Nephron (organoid): ENCODE results near the gene BAX.
"Not testable (repeated sequence)": the region's sequence is repeated elsewhere in the genome, so short reads cannot be mapped to it uniquely, and the experiment has no call there.

Experiments used
- H3K27ac Mint-ChIP-seq, 3 experiments: 2 replicates each; pipeline ENCODE4 v1.8.0; 2020; ENCODE audit warnings: mixed read lengths in 3 of 3, mild to moderate bottlenecking in 2 of 3, moderate library complexity in 1 of 3
- H3K27me3 Mint-ChIP-seq: 2 replicates; pipeline ENCODE4 v1.8.0; 2021; ENCODE audit warnings: low read depth, mild to moderate bottlenecking, moderate library complexity, mixed read lengths
- H3K36me3 Mint-ChIP-seq: 2 replicates; pipeline ENCODE4 v1.8.0; 2020; ENCODE audit warnings: low read depth, mixed read lengths
- H3K4me1 Mint-ChIP-seq: 2 replicates; pipeline ENCODE4 v1.8.0; 2020; ENCODE audit warnings: mixed read lengths
- H3K4me3 Mint-ChIP-seq, 3 experiments: 2 replicates each; pipeline ENCODE4 v1.8.0; 2020; ENCODE audit warnings: mild to moderate bottlenecking in 3 of 3, mixed read lengths in 3 of 3, moderate library complexity in 2 of 3
- H3K9me3 Mint-ChIP-seq: 2 replicates; pipeline ENCODE4 v1.8.0; 2020; ENCODE audit warnings: mixed read lengths
- CTCF ChIP-seq, 3 experiments: fragments of 200-600 bp; sonication (generic); IDR thresholded peaks; one replicate each; pipeline ENCODE4 v1.5.0; 2021; ENCODE audit warnings: antibody characterized with exemption in 3 of 3; ENCODE audit not compliant: unreplicated experiment in 3 of 3

BAX gene

GRCh38 chr19:48954595-48955307 is at the start of gene BAX:
Gene BAX, plus strand, starts transcription at chr19:48954875. Its CDS starts 54 bp downstream, at chr19:48954929.
- H3K4me1 Mint-ChIP-seq = peaks cover 13% of the 10 kb centered on the region
- peak within 1 kb of the TSS; percentile 92 to 97 (median 96) for H3K27ac Mint-ChIP-seq
- peaks cover 4% of the 10 kb centered on the region for H3K27me3 Mint-ChIP-seq
- peak within 1 kb of the TSS; percentile 85 to 90 (median 89) for H3K4me3 Mint-ChIP-seq
- TF ChIP-seq CTCF (IDR thresholded peaks at IDR 0.05; ENCODE audit: unreplicated experiment in 3 of 3) = no peak
- H3K36me3 Mint-ChIP-seq = peaks cover 17% of the 10 kb centered on the region
- H3K9me3 Mint-ChIP-seq = no peaks in the 10 kb centered on the region

GRCh38 chr19:48905664-48906063 is 49.0 kb upstream of the BAX start:
- no peak overlapping the region for H3K27ac Mint-ChIP-seq
- TF ChIP-seq CTCF (IDR thresholded peaks at IDR 0.05; ENCODE audit: unreplicated experiment in 3 of 3) = no peak
- H3K36me3 Mint-ChIP-seq = peaks cover 70% of the 10 kb centered on the region
- no peak overlapping the region for H3K4me3 Mint-ChIP-seq
- peaks cover 5% of the 10 kb centered on the region for H3K4me1 Mint-ChIP-seq
- no peaks in the 10 kb centered on the region for H3K27me3 Mint-ChIP-seq
- H3K9me3 Mint-ChIP-seq = no peaks in the 10 kb centered on the region

- Mint-ChIP-seq H3K36me3 (peaks cover 72% of the 10 kb centered on the region), H3K27me3 (no peaks in the 10 kb centered on the region), H3K4me1 (peaks cover under 1% of the 10 kb centered on the region), H3K4me3 (no peak overlapping the region), H3K27ac (no peak overlapping the region), H3K9me3 (no peaks in the 10 kb centered on the region)
- TF ChIP-seq CTCF (IDR thresholded peaks at IDR 0.05; ENCODE audit: unreplicated experiment in 3 of 3) = no peak
Measured at GRCh38 chr19:48906324-48906723, 48.4 kb upstream of the BAX start.

GRCh38 chr19:48907671-48908070 is 47.0 kb upstream of the BAX start:
- no peak for TF ChIP-seq CTCF (IDR thresholded peaks at IDR 0.05; ENCODE audit: unreplicated experiment in 3 of 3)
- H3K4me3 Mint-ChIP-seq = no peak overlapping the region
- no peaks in the 10 kb centered on the region for H3K4me1 Mint-ChIP-seq
- peaks cover 75% of the 10 kb centered on the region for H3K36me3 Mint-ChIP-seq
- H3K27ac Mint-ChIP-seq = peak overlapping the region in 1 of 3 experiments; percentile 70
- H3K9me3 Mint-ChIP-seq = no peaks in the 10 kb centered on the region
- H3K27me3 Mint-ChIP-seq = no peaks in the 10 kb centered on the region

- not testable (repeated sequence) for H3K4me1 Mint-ChIP-seq, H3K9me3 Mint-ChIP-seq, H3K27me3 Mint-ChIP-seq, H3K27ac Mint-ChIP-seq, H3K4me3 Mint-ChIP-seq
- H3K36me3 Mint-ChIP-seq = peaks cover 80% of the 10 kb centered on the region
Measured at GRCh38 chr19:48909424-48910077, 45.1 kb upstream of the BAX start.

GRCh38 chr19:48910803-48911202 is 43.9 kb upstream of the BAX start:
- Mint-ChIP-seq H3K27me3 (no peaks in the 10 kb centered on the region), H3K4me3 (no peak overlapping the region), H3K27ac (no peak overlapping the region), H3K36me3 (peaks cover 71% of the 10 kb centered on the region), H3K4me1 (no peaks in the 10 kb centered on the region), H3K9me3 (no peaks in the 10 kb centered on the region)
- TF ChIP-seq CTCF (IDR thresholded peaks at IDR 0.05; ENCODE audit: unreplicated experiment in 3 of 3) = no peak
